Hepatocyte (in vitro differentiated cells): ENCODE data around the gene POP5.

Experiments
- EZH2 ChIP-seq: fragments of 200-600 bp; sonication (generic); IDR thresholded peaks from 2 replicates; pipeline ENCODE4 v1.6.1; 2016; ENCODE audit warnings: antibody characterized with exemption, mild to moderate bottlenecking, borderline replicate concordance
- EZH2phosphoT487 ChIP-seq: fragments of 200-600 bp; sonication (generic); IDR thresholded peaks from one replicate; pipeline ENCODE4 v1.6.1; 2018; ENCODE audit warnings: antibody characterized with exemption, mild to moderate bottlenecking, low read depth, moderate library complexity; ENCODE audit not compliant: unreplicated experiment, severe bottlenecking

- TF ChIP-seq EZH2 (no peak), EZH2phosphoT487 (no peak)
Observed at GRCh38 chr12:120573560-120573959, 7.6 kb downstream of the POP5 start.
